Activated T-cell treated with anti-CD3 and anti-CD28 coated beads for 24 hours (primary cell): Measurements from ENCODE around the gene PSMD4.

Source experiments
- DNase-seq: peaks from one replicate; pipeline ENCODE4 v3.0.0-alpha.2; 2020; ENCODE audit warnings: low read depth

Gene PSMD4

GRCh38 chr1:151294742-151295462 is 40.4 kb downstream of the PSMD4 start:
- no peak for DNase-seq

GRCh38 chr1:151309811-151310323 is 55.3 kb downstream of the PSMD4 start:
- DNase-seq, result no peak

- no peak for DNase-seq
Observed at GRCh38 chr1:151311011-151311410, 56.5 kb downstream of the PSMD4 start.

GRCh38 chr1:151311589-151312331 is 57.2 kb downstream of the PSMD4 start:
- DNase-seq, result peak; percentile 83

- no peak for DNase-seq
Observed at GRCh38 chr1:151312411-151312810, 57.9 kb downstream of the PSMD4 start.

- no peak for DNase-seq
Observed at GRCh38 chr1:151312826-151313225, 58.3 kb downstream of the PSMD4 start.

- no peak for DNase-seq
Observed at GRCh38 chr1:151313501-151313900, 59.0 kb downstream of the PSMD4 start.

GRCh38 chr1:151314137-151314875 is 59.8 kb downstream of the PSMD4 start:
- no peak for DNase-seq

- DNase-seq, result no peak
Observed at GRCh38 chr1:151315565-151316235, 61.2 kb downstream of the PSMD4 start.
